HEK293 (cell line): ENCODE data around the gene AAK1.

Experiments used
- CTCF ChIA-PET: fragments of 350-600 bp; formaldehyde crosslinking; extraction: SDS; loops from one replicate; lab custom pipeline; 2021; ENCODE audit warnings: antibody characterized with exemption; lab: Yijun Ruan, JAX
- POLR2A ChIA-PET: fragments of 300-600 bp; formaldehyde crosslinking; extraction: SDS; loops from one replicate; lab custom pipeline; 2020; ENCODE audit warnings: antibody characterized with exemption, inconsistent platforms; lab: Yijun Ruan, JAX
- H3K27ac ChIP-seq: fragments of 200-500 bp; sonication (Bioruptor generic); 2 replicates; pipeline ENCODE4 v1.5.1; 2014; ENCODE audit warnings: low read depth, low read length, control low read depth, inconsistent platforms; ENCODE audit errors: extremely low read depth
- H3K36me3 ChIP-seq, 2 experiments: fragments of 200-500 bp in 1 of 2; sonication (Bioruptor generic) in 1 of 2; 1 replicate in 1 of 2; 2 replicates in 1 of 2; pipeline ENCODE4 v1.5.1; 2014 to 2017; ENCODE audit warnings: inconsistent platforms in 2 of 2, low read length in 2 of 2; ENCODE audit not compliant: control insufficient read depth in 2 of 2, insufficient read depth in 1 of 2
- H3K4me1 ChIP-seq: fragments of 200-500 bp; sonication (Bioruptor generic); 2 replicates; pipeline ENCODE4 v1.5.1; 2014; ENCODE audit warnings: mild to moderate bottlenecking, low read length, inconsistent platforms; ENCODE audit not compliant: control insufficient read depth, insufficient read depth
- H3K4me3 ChIP-seq: 2 replicates; pipeline ENCODE4 v1.5.1; 2011; ENCODE audit warnings: low read depth, mild to moderate bottlenecking, control low read depth, low read length, moderate library complexity
- H3K9me3 ChIP-seq: fragments of 200-500 bp; sonication (Bioruptor generic); 2 replicates; pipeline ENCODE4 v1.5.1; 2014; ENCODE audit warnings: low read depth, low read length, inconsistent platforms; ENCODE audit not compliant: control insufficient read depth, insufficient read depth
- BCL11B ChIP-seq: fragments of 450-650 bp; formaldehyde crosslinking; IDR thresholded peaks from 2 replicates; pipeline ENCODE4 v1.5.1; 2016; ENCODE audit warnings: low read depth, missing biosample characterization, missing genetic modification characterization
- INSM2 ChIP-seq: fragments of 450-650 bp; formaldehyde crosslinking; IDR thresholded peaks from 2 replicates; pipeline ENCODE4 v1.5.1; 2016; ENCODE audit warnings: missing biosample characterization, missing genetic modification characterization
- OVOL3 ChIP-seq: fragments of 450-650 bp; formaldehyde crosslinking; IDR thresholded peaks from 2 replicates; pipeline ENCODE4 v1.5.1; 2016; ENCODE audit warnings: missing biosample characterization, missing genetic modification characterization
- SP3 ChIP-seq: fragments of 450-650 bp; formaldehyde crosslinking; IDR thresholded peaks from 2 replicates; pipeline ENCODE4 v1.5.1; 2016; ENCODE audit warnings: missing biosample characterization, missing genetic modification characterization
- YY1 ChIP-seq: fragments of 450-650 bp; formaldehyde crosslinking; IDR thresholded peaks from 2 replicates; pipeline ENCODE4 v1.5.1; 2018; ENCODE audit warnings: missing biosample characterization, missing genetic modification characterization
- YY2 ChIP-seq: fragments of 450-650 bp; formaldehyde crosslinking; IDR thresholded peaks from 2 replicates; pipeline ENCODE4 v1.5.1; 2016; ENCODE audit warnings: missing biosample characterization, missing genetic modification characterization
- ZNF112 ChIP-seq: fragments of 450-650 bp; formaldehyde crosslinking; IDR thresholded peaks from 2 replicates; pipeline ENCODE4 v1.5.0; 2017; ENCODE audit warnings: missing biosample characterization, missing genetic modification characterization
- ZNF211 ChIP-seq: fragments of 450-650 bp; formaldehyde crosslinking; IDR thresholded peaks from 2 replicates; pipeline ENCODE4 v1.5.1; 2016; ENCODE audit warnings: low read depth, missing biosample characterization, missing genetic modification characterization
- ZNF221 ChIP-seq: fragments of 450-650 bp; formaldehyde crosslinking; IDR thresholded peaks from 2 replicates; pipeline ENCODE4 v1.5.1; 2017; ENCODE audit warnings: missing biosample characterization, missing genetic modification characterization, borderline replicate concordance
- ZNF24 ChIP-seq: fragments of 450-650 bp; formaldehyde crosslinking; IDR thresholded peaks from 2 replicates; pipeline ENCODE4 v1.5.1; 2016; ENCODE audit warnings: missing biosample characterization, missing genetic modification characterization
- ZNF266 ChIP-seq: fragments of 450-650 bp; formaldehyde crosslinking; IDR thresholded peaks from 2 replicates; pipeline ENCODE4 v1.5.1; 2016; ENCODE audit warnings: missing biosample characterization, missing genetic modification characterization, low read depth
- ZNF280C ChIP-seq: fragments of 450-650 bp; formaldehyde crosslinking; IDR thresholded peaks from 2 replicates; pipeline ENCODE4 v1.5.1; 2016; ENCODE audit warnings: missing biosample characterization, missing genetic modification characterization
- ZNF302 ChIP-seq: fragments of 450-650 bp; formaldehyde crosslinking; IDR thresholded peaks from 2 replicates; pipeline ENCODE4 v1.5.1; 2016; ENCODE audit warnings: missing biosample characterization, missing genetic modification characterization, low read depth
- ZNF37A ChIP-seq: fragments of 450-650 bp; IDR thresholded peaks from 2 replicates; pipeline ENCODE4 v1.5.1; 2018; ENCODE audit warnings: missing biosample characterization, missing genetic modification characterization
- ZNF513 ChIP-seq: fragments of 450-650 bp; IDR thresholded peaks from 2 replicates; pipeline ENCODE4 v1.5.1; 2018; ENCODE audit warnings: missing biosample characterization, missing genetic modification characterization
- ZNF529 ChIP-seq: fragments of 450-650 bp; formaldehyde crosslinking; IDR thresholded peaks from 2 replicates; pipeline ENCODE4 v1.5.1; 2017; ENCODE audit warnings: missing genetic modification characterization, missing biosample characterization; ENCODE audit not compliant: insufficient replicate concordance
- ZNF560 ChIP-seq: fragments of 450-650 bp; formaldehyde crosslinking; IDR thresholded peaks from 2 replicates; pipeline ENCODE4 v1.5.1; 2017; ENCODE audit warnings: missing biosample characterization, missing genetic modification characterization, borderline replicate concordance
- ZNF658 ChIP-seq: fragments of 450-650 bp; formaldehyde crosslinking; IDR thresholded peaks from 2 replicates; pipeline ENCODE4; 2016; ENCODE audit warnings: missing biosample characterization, missing genetic modification characterization
- ZNF701 ChIP-seq: fragments of 450-650 bp; formaldehyde crosslinking; IDR thresholded peaks from 2 replicates; pipeline ENCODE4 v1.5.1; 2016; ENCODE audit warnings: missing biosample characterization, missing genetic modification characterization
- ZNF76 ChIP-seq: fragments of 450-650 bp; formaldehyde crosslinking; IDR thresholded peaks from 2 replicates; pipeline ENCODE4; 2016; ENCODE audit warnings: low read depth, missing biosample characterization, missing genetic modification characterization, borderline replicate concordance
- ZNF792 ChIP-seq: fragments of 450-650 bp; formaldehyde crosslinking; IDR thresholded peaks from 2 replicates; pipeline ENCODE4 v1.5.1; 2016; ENCODE audit warnings: missing biosample characterization, missing genetic modification characterization

AAK1 gene

GRCh38 chr2:69571189-69571588 lies 72.3 kb downstream of the AAK1 start:
- H3K4me1 ChIP-seq: peaks cover 9% of the 10 kb centered on the region; the same call in 1 of the 2 replicates
- no peaks in the 10 kb centered on the region for H3K9me3 ChIP-seq
- H3K36me3 ChIP-seq: no peaks in the 10 kb centered on the region
- no peak overlapping the region for H3K4me3 ChIP-seq
- no peak for TF ChIP-seq ZNF112
- no peak for TF ChIP-seq ZNF513 (tag by site-specific recombination)
- no peak for TF ChIP-seq ZNF211 (tag by site-specific recombination)
- TF ChIP-seq INSM2 (tag by site-specific recombination): no peak
- TF ChIP-seq YY1: no peak
- no peak for TF ChIP-seq ZNF221
- TF ChIP-seq, all 188 proteins: peak for 0
- ChIA-PET POLR2A (no interaction called here), CTCF (interaction anchor here (0.5 to 1.2 kb wide), 2 partner anchors 97 to 145 kb away, joined by 3 to 5 read pairs; no protein-coding TSS in a partner anchor)
- H3K27ac ChIP-seq: no peak overlapping the region

GRCh38 chr2:69570474-69570873 lies 73.1 kb downstream of the AAK1 start:
- POLR2A ChIA-PET: no interaction called here
- H3K4me1 ChIP-seq: 0 out of 2 replicates have a peak, but pooled peaks cover 6% of the 10 kb centered on the region
- H3K4me3 ChIP-seq: no peak overlapping the region
- CTCF ChIA-PET: interaction anchor here (0.5 to 2.4 kb wide), 5 partner anchors 8 to 246 kb away, joined by 3 to 8 read pairs (median 4); no protein-coding TSS in a partner anchor
- TF ChIP-seq ZNF24 (tag by site-specific recombination) (no peak), BCL11B (no peak), ZNF701 (no peak), ZNF266 (tag by site-specific recombination) (no peak), YY2 (tag by site-specific recombination) (no peak), ZNF302 (tag by site-specific recombination) (no peak), ZNF280C (tag by site-specific recombination) (no peak), ZNF37A (no peak), ZNF529 (tag by site-specific recombination) (no peak), ZNF76 (tag by site-specific recombination) (no peak), ZNF658 (tag by site-specific recombination) (no peak), SP3 (tag by site-specific recombination) (no peak), ZNF560 (tag by site-specific recombination) (no peak), ZNF792 (tag by site-specific recombination) (no peak), OVOL3 (tag by site-specific recombination) (no peak)
- TF ChIP-seq, all 188 proteins: peak for 0
- H3K36me3 ChIP-seq: no peaks in the 10 kb centered on the region
- H3K27ac ChIP-seq: no peak overlapping the region
- no peaks in the 10 kb centered on the region for H3K9me3 ChIP-seq
